AG09309 (cell line): ENCODE data around the gene PBX4.

Source experiments
- DNase-seq: peaks from one replicate; pipeline ENCODE4 v3.0.0-alpha.2; 2010; ENCODE audit warnings: low read depth
- H3K4me3 ChIP-seq: 2 replicates; pipeline ENCODE4 v1.5.1; 2011; ENCODE audit warnings: mild to moderate bottlenecking, low read depth, low read length, moderate library complexity; ENCODE audit not compliant: control insufficient read depth
- TF ChIP-seq, protein P1 (sequence below): IDR thresholded peaks from 2 replicates; pipeline ENCODE4 v1.5.1; 2011; ENCODE audit warnings: mild to moderate bottlenecking, low read depth, low read length, inconsistent platforms; ENCODE audit not compliant: insufficient read depth, control insufficient read depth; ENCODE audit errors: missing control alignments

The PBX4 gene

DNA sequence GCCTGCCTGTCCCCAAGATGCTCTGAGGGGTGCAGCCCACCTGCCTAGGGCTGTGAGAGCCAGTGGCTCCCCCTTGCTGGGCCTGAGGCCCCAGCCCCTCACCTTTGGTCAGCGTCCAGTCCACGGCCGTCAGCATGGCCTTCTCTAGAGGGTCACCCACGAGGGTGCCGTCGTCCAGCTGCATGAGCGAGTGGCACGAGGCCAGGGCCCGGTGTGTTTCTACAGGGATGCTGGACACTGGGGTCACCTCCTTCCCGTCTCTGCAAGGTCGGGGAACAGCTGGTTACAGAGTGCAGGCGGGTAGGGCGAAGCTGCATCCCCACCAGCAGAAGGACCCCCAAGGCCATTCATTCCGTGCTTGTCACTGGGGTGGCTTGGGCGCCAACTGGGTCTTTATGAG lies 36.0 kb upstream of the PBX4 start:
- no peak for DNase-seq
- TF ChIP-seq, protein P1, sequence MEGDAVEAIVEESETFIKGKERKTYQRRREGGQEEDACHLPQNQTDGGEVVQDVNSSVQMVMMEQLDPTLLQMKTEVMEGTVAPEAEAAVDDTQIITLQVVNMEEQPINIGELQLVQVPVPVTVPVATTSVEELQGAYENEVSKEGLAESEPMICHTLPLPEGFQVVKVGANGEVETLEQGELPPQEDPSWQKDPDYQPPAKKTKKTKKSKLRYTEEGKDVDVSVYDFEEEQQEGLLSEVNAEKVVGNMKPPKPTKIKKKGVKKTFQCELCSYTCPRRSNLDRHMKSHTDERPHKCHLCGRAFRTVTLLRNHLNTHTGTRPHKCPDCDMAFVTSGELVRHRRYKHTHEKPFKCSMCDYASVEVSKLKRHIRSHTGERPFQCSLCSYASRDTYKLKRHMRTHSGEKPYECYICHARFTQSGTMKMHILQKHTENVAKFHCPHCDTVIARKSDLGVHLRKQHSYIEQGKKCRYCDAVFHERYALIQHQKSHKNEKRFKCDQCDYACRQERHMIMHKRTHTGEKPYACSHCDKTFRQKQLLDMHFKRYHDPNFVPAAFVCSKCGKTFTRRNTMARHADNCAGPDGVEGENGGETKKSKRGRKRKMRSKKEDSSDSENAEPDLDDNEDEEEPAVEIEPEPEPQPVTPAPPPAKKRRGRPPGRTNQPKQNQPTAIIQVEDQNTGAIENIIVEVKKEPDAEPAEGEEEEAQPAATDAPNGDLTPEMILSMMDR: no peak

DNA sequence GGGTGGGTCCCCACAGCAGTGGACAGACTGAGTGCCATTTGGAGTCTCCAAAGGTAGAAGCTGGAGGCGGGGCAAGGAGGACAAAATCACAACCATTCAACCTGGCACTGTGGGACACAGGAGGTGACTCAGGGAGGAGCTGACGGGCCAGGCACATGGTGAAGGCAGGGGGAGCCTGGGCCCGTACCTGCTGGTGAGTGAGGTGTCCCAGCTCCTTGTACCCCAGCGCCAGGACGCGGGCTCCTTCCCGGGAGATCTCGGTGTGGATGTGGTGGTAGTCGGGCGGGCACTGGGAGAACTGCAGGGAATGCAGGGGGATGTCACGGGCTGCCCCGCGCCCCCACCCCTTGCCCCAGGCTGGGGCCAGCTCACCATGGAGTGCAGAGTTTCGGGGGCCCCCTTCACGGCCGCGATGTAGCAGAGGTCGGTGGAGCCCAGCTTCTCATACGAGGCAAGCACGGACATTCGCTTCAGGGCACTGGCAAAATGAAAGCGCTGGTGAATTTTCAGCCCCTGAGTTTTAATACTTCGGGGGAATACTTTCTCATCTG lies 35.2 kb upstream of the PBX4 start:
- no peak for DNase-seq

More for the DNA sequence above, 36.0 kb upstream of the PBX4 start:
- H3K4me3 ChIP-seq: no peak overlapping the region

DNA sequence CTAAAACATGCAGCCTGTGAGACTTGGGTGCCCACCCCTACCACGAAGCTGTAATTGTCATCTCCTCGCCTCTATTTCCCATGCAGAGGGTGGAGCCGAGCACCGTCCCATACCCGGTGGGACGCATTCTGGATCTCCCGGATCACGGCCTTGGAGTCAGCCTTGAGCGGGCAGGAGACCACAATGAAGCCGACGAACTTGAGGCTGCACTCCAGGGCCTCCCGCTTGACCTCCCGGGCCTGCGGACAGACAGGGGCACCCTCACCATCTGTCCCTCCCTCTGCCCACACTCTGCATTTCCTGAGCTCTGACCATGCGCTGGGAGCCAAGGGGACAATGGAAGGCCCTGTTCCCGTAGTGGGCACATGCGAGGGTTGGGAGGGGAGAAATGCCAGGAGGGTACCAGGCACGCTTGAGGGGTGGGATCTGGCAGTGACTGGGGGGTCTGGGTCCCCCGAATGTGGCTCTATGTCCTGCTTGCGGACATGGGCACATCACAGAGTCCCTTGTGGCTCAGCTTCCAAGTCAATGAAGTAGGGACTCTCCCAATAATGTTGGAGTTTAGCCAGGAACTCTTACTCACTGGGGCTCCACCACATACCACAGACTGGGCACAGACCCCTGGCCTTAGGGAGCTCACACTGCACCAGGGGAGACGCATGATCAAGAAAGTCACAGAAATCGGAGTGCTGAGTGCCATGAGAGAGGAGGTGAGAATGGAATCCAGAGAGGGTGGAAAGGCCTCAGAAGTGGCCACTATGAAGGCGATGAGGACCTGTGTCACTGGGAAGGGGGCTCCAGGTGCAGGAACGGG lies 34.2 kb upstream of the PBX4 start:
- TF ChIP-seq, protein P1: no peak
- no peak overlapping the region for H3K4me3 ChIP-seq
- DNase-seq: no peak

More for the DNA sequence above, 35.2 kb upstream of the PBX4 start:
- H3K4me3 ChIP-seq: no peak overlapping the region
- TF ChIP-seq, protein P1: no peak

DNA sequence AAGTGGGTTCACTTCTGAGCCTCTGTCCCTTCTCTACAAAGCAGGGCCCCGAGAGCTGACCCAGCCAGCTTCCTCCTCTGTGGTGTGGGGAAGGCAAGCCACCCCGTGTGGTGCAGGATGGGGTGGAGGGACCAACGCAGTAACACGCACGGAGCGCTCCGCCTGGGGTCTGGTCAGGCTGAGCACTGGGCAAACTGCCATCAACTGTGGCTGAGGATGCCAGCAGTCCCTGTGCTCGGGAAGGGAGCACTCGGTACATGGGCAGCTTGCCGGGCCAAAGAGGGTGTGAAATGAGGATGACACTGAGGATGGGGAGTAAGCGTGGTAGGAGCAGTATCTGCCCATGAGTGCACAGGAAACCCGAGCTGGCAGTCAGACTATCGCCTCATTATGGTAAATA lies 32.6 kb upstream of the PBX4 start:
- no peak overlapping the region for H3K4me3 ChIP-seq
- TF ChIP-seq, protein P1: no peak
- DNase-seq: no peak

DNA sequence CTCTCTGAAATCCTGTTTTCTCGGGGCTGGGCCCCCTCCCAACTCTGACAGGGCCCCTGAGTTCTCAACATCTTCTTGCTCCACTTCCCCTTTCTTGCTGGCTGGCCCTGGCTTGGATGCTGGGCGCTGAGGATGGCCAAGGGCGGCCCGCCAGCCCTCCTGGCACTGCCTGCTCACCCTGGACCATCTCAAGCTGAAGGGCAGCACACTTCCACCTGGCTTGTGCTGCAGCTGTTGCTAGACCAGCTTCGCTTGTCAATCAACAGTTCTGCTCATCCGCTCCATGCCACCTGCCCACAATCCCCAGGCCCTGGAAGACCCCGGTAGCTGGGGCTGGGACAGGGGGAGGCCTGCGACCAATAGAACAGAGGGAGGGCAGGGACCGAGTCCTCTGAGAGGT lies 31.8 kb upstream of the PBX4 start:
- TF ChIP-seq, protein P1: no peak
- no peak for DNase-seq
- H3K4me3 ChIP-seq: no peak overlapping the region

DNA sequence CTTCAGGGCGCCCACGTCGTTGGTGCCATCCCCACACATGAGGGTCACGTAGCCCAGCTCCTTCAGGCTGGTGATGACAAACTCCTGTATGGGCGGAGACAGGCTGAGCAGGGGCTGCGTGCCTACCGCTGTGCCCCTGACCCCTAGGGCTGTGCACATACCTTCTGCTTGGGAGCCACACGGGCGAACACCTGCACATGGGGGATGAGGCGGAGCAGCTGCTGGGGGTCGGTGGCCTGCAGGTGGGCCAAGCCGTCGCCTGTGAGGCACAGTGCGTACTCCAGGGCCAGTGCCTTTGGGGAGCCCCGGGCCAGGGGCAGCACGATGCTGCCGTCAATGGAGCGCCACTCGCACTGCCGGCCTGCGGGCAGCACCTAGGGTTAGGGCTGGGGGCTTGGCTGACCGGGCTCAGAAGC lies 31.1 kb upstream of the PBX4 start:
- no peak for DNase-seq
- TF ChIP-seq, protein P1: no peak
- no peak overlapping the region for H3K4me3 ChIP-seq
